IPS-18a (cell line): ENCODE measurements around the gene SH3TC2.

ENCODE experiments used
- H3K27ac ChIP-seq: one replicate; pipeline ENCODE4 v1.5.1; 2013; ENCODE audit warnings: low read length
- H3K27me3 ChIP-seq: one replicate; pipeline ENCODE4 v1.6.1; 2013; ENCODE audit warnings: mild to moderate bottlenecking, low read length; ENCODE audit not compliant: control insufficient read depth, insufficient read depth
- H3K36me3 ChIP-seq: one replicate; pipeline ENCODE4 v1.6.1; 2013; ENCODE audit warnings: low read depth, low read length; ENCODE audit not compliant: control insufficient read depth
- H3K4me1 ChIP-seq: one replicate; pipeline ENCODE4 v1.6.1; 2013; ENCODE audit warnings: low read depth, low read length; ENCODE audit not compliant: control insufficient read depth
- H3K4me3 ChIP-seq: one replicate; pipeline ENCODE4 v1.5.1; 2013; ENCODE audit warnings: low read length
- H3K9ac ChIP-seq: one replicate; pipeline ENCODE4 v1.6.1; 2013; ENCODE audit warnings: mild to moderate bottlenecking, low read length, moderate library complexity
- H3K9me3 ChIP-seq: one replicate; pipeline ENCODE4 v1.6.1; 2013; ENCODE audit warnings: low read depth, low read length; ENCODE audit not compliant: control insufficient read depth

The SH3TC2 gene

DNA sequence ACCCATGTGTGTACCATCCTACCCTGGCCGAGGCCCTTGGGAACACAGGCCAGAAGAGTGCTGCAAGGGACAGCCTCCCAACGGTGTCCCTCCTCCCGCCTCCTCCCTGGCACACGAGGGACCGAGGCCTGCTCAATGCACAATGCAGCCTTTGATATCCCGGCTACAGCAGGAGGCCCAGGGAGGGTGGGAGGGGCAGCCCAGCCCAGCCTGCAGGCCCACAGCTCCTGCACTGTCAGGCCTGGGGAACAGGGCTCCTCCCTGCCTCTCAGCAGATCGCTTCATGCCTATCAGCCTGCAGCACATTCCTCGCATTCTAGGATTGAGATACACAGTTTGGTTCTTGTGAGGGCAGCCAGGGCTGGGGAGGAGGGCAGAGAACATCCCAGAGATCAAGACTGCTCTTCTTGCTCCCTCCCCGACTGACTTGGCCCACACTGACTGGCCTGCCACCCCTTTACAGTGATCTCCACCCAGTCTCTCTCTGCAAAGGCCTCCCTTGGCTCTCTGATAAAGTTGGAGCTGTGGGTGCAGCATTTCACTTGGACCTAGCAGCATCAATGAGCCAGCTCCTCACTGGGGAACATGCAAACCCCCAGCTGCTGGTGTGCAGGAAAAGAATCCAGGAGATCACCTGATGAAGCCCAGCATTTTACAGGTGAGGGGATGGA, at the start of gene SH3TC2:
TSS of gene SH3TC2 (minus strand) at position 46 of the 671 bp plus-strand sequence. CDS start at position 6, 40 bp downstream.
- H3K4me3 ChIP-seq, result no peak within 1 kb of the TSS
- H3K27me3 ChIP-seq, result no peaks in the 10 kb centered on the region
- H3K9ac ChIP-seq, result no peak within 1 kb of the TSS
- no peaks in the 10 kb centered on the region for H3K9me3 ChIP-seq
- no peaks in the 10 kb centered on the region for H3K36me3 ChIP-seq
- peaks cover 12% of the 10 kb centered on the region for H3K4me1 ChIP-seq
- no peak within 1 kb of the TSS for H3K27ac ChIP-seq

GRCh38 chr5:149110406-149110805, 47.5 kb upstream of the SH3TC2 start:
- Histone ChIP-seq H3K36me3 (no peaks in the 10 kb centered on the region), H3K4me3 (no peak overlapping the region), H3K27me3 (no peaks in the 10 kb centered on the region), H3K9ac (no peak overlapping the region), H3K27ac (no peak overlapping the region), H3K9me3 (no peaks in the 10 kb centered on the region), H3K4me1 (no peaks in the 10 kb centered on the region)

DNA sequence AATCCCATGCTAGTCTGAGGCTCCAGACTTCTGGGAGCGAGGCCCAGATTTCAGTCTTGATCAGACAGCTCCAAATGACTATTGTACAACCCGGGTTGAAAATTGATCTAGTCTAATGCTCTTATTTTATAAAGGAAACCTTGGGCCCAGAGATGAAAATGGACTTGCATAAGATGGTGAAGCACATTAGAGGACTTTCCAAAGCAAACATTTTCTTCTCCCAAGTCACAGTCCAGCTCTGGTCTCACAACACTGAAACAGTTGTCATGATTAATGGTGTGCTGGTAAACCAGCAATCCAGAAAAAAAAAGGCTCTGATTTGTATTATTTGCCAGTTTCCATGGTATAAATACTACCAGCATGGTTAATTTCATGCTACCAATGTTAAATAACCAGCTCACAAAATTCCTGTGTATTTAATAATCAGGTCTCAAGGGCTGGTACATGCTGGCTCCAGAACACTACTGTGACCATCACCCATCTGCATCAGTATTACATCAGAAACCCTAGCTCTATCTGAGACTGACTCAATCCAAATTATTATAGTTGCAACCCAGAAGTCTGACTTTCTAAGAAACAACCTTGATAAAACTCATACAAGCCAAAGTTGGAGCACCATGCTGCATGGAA, 45.9 kb upstream of the SH3TC2 start:
- no peak overlapping the region for H3K27ac ChIP-seq
- H3K9me3 ChIP-seq, result no peaks in the 10 kb centered on the region
- no peak overlapping the region for H3K4me3 ChIP-seq
- no peaks in the 10 kb centered on the region for H3K36me3 ChIP-seq
- no peaks in the 10 kb centered on the region for H3K27me3 ChIP-seq
- no peaks in the 10 kb centered on the region for H3K4me1 ChIP-seq
- no peak overlapping the region for H3K9ac ChIP-seq

DNA sequence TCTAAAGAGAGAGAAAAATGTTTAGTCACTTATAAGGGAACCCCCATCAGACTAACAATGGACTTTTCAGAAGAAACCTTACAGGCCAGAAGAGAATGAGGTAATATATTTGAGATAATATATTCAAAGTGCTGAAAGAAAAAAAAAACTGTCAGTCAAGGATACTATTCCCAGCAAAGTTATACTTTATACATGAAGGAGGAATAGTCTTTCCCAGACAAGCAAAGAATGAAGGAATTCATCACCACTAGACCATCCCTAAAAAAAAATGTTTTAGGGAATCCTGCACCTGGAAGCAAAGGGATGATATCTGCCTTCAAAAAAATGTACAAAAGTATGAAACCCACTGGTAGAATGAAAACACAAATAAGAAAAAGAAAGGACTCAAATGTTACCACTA, 37.5 kb upstream of the SH3TC2 start:
- Histone ChIP-seq H3K36me3 (no peaks in the 10 kb centered on the region), H3K4me3 (no peak overlapping the region), H3K27ac (no peak overlapping the region), H3K9ac (no peak overlapping the region), H3K9me3 (peaks cover 4% of the 10 kb centered on the region), H3K27me3 (no peaks in the 10 kb centered on the region), H3K4me1 (no peaks in the 10 kb centered on the region)

- Histone ChIP-seq H3K4me1 (no peaks in the 10 kb centered on the region), H3K9ac (no peak overlapping the region), H3K27me3 (no peaks in the 10 kb centered on the region), H3K4me3 (no peak overlapping the region), H3K9me3 (peaks cover 4% of the 10 kb centered on the region), H3K27ac (no peak overlapping the region), H3K36me3 (no peaks in the 10 kb centered on the region)
Measured at GRCh38 chr5:149099920-149100319, 37.1 kb upstream of the SH3TC2 start.

DNA sequence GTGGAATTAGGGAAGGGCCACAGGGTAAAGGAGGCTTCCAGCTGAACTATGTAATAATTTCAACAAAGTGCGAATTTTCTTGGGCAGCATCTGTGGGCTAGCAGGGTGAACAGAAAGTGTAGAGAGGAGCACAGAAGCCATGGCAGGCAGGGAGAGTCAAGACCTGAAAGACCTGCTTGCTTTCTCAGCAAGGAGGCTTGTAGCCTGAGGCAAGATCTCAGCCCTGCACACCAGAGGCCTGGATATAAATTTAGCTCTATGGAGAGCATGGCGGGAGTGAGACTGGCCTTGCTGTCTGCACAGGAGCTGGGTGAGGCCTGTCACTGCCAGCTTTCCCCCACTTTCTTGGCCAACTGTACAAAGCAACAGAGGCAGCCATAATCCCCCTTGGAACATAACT, 32.1 kb upstream of the SH3TC2 start:
- Histone ChIP-seq H3K9ac (no peak overlapping the region), H3K9me3 (peaks cover 4% of the 10 kb centered on the region), H3K27ac (no peak overlapping the region), H3K36me3 (no peaks in the 10 kb centered on the region), H3K4me1 (no peaks in the 10 kb centered on the region), H3K27me3 (no peaks in the 10 kb centered on the region), H3K4me3 (no peak overlapping the region)

DNA sequence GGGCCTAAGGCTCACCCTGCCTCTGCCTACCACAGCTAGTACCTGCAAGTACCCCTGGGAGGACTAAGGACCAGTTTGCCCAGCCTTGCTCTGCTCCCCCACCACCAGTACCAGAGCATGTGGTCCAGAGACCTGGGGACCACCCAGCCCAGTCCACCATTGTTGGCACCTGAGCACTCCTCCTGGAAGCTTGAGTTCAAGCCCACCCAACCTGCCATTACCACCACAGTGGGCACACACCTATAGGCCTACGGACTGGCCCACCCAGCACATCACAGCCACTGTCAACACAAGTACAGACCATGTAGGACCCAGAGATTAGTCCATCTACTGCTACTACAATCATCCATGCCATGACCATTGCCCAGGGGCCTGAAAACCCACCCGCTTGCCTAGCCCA, 30.8 kb upstream of the SH3TC2 start:
- Histone ChIP-seq H3K36me3 (no peaks in the 10 kb centered on the region), H3K9me3 (peaks cover 4% of the 10 kb centered on the region), H3K9ac (no peak overlapping the region), H3K4me1 (no peaks in the 10 kb centered on the region), H3K27me3 (no peaks in the 10 kb centered on the region), H3K27ac (no peak overlapping the region), H3K4me3 (no peak overlapping the region)

GRCh38 chr5:149089796-149090195, 26.9 kb upstream of the SH3TC2 start:
- Histone ChIP-seq H3K27me3 (no peaks in the 10 kb centered on the region), H3K36me3 (no peaks in the 10 kb centered on the region), H3K9ac (no peak overlapping the region), H3K4me1 (no peaks in the 10 kb centered on the region), H3K9me3 (no peaks in the 10 kb centered on the region), H3K4me3 (no peak overlapping the region), H3K27ac (no peak overlapping the region)

- no peaks in the 10 kb centered on the region for H3K9me3 ChIP-seq
- H3K27me3 ChIP-seq, result no peaks in the 10 kb centered on the region
- H3K4me1 ChIP-seq, result no peaks in the 10 kb centered on the region
- H3K36me3 ChIP-seq, result no peaks in the 10 kb centered on the region
- H3K9ac ChIP-seq, result no peak overlapping the region
- no peak overlapping the region for H3K27ac ChIP-seq
- H3K4me3 ChIP-seq, result no peak overlapping the region
Measured at GRCh38 chr5:149088686-149089085, 25.8 kb upstream of the SH3TC2 start.

DNA sequence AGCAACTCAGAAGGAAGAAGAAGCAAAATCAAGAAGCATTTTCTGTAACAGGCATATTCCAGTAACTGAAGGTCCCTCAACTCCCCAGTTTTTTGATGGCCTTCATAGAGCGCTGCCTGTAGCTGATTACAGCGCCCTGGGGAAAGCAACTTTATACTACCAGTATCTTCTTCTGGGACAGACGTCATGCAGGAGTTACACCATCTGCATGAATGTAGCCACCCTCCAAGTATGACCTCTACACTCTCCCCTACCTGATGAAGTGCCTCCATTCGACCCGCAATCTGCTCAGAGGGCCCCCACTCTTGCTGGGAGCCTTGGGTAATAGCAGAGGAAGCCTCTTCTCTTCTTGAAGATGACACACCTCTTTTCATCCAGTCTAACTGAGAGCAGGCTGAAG, 21.0 kb upstream of the SH3TC2 start:
- Histone ChIP-seq H3K4me1 (no peaks in the 10 kb centered on the region), H3K9me3 (no peaks in the 10 kb centered on the region), H3K27me3 (no peaks in the 10 kb centered on the region), H3K27ac (no peak overlapping the region), H3K9ac (no peak overlapping the region), H3K4me3 (no peak overlapping the region), H3K36me3 (no peaks in the 10 kb centered on the region)

DNA sequence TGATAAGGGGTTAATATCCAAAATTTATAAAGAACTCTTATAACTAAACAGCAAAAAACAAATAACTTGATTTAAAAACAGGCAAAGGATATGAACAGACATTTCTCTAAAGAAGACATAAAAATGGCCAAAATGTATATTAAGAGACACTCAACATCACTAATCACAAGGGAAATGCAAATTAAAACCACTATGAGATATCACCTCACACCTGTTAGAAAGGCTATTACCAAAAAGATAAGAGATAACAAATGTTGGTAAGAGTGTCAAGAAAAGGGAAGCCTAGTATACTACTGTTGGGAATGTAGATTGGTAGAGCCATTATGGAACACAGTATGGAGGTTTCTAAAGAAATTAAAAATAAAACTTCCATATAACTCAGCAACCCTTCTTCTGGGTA, 19.4 kb upstream of the SH3TC2 start:
- Histone ChIP-seq H3K4me1 (no peaks in the 10 kb centered on the region), H3K4me3 (no peak overlapping the region), H3K9me3 (no peaks in the 10 kb centered on the region), H3K36me3 (no peaks in the 10 kb centered on the region), H3K27me3 (no peaks in the 10 kb centered on the region), H3K27ac (no peak overlapping the region), H3K9ac (no peak overlapping the region)

GRCh38 chr5:149080294-149080693, 17.4 kb upstream of the SH3TC2 start:
- Histone ChIP-seq H3K4me3 (no peak overlapping the region), H3K9me3 (no peaks in the 10 kb centered on the region), H3K27me3 (no peaks in the 10 kb centered on the region), H3K4me1 (no peaks in the 10 kb centered on the region), H3K36me3 (no peaks in the 10 kb centered on the region), H3K9ac (no peak overlapping the region), H3K27ac (no peak overlapping the region)
